DOHH2 (cell line): Measurements from ENCODE around the gene AMBRA1.

Experiments used
- EZH2phosphoT487 ChIP-seq: fragments of 200-600 bp; sonication (generic); IDR thresholded peaks from 2 replicates; pipeline ENCODE4 v1.6.1; 2017; ENCODE audit warnings: borderline replicate concordance, mild to moderate bottlenecking, antibody characterized with exemption, low read length, moderate library complexity, mixed read lengths
- TF ChIP-seq, protein P1 (sequence below): fragments of 200-600 bp; sonication (generic); IDR thresholded peaks from one replicate; pipeline ENCODE4 v1.5.1; 2014; ENCODE audit warnings: antibody characterized with exemption, mild to moderate bottlenecking, low read depth, low read length; ENCODE audit not compliant: poor library complexity, severe bottlenecking

DNA sequence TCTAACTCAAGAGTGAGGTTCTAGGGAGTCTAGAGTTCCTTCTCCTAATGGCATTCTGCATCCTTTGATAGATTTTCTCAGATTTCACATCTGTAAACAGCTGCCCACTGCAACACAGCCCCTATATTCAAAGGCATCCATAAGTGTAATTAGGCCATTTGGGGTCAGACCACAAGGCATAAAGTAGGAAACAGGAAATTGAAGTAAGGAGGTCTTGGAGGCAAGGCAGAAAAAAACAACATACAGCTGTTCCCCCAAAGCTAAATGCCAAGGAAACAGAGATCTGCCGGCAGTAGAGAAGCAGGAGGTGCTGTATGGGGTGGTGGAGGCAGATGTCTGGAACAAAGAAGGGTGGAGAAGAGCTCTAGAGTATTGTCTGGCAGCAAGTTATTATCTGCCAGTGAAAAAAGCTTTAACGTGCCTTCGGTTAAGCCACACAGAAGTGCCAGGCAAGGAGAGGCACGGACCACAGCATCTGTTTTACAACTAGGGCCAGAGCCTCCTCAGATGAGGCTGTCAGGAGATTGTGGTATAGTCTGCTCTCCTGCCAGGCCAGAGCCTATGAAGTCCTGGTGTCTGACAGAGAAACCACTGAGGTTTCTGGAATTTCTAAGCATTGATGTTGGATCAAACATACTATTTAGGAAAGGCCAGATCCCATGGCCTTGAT lies 102.0 kb downstream of the AMBRA1 start:
- TF ChIP-seq, protein P1, sequence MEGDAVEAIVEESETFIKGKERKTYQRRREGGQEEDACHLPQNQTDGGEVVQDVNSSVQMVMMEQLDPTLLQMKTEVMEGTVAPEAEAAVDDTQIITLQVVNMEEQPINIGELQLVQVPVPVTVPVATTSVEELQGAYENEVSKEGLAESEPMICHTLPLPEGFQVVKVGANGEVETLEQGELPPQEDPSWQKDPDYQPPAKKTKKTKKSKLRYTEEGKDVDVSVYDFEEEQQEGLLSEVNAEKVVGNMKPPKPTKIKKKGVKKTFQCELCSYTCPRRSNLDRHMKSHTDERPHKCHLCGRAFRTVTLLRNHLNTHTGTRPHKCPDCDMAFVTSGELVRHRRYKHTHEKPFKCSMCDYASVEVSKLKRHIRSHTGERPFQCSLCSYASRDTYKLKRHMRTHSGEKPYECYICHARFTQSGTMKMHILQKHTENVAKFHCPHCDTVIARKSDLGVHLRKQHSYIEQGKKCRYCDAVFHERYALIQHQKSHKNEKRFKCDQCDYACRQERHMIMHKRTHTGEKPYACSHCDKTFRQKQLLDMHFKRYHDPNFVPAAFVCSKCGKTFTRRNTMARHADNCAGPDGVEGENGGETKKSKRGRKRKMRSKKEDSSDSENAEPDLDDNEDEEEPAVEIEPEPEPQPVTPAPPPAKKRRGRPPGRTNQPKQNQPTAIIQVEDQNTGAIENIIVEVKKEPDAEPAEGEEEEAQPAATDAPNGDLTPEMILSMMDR, result no peak
- TF ChIP-seq EZH2phosphoT487, result no peak
